Measurements from ENCODE around the gene MAML3.

DNA sequence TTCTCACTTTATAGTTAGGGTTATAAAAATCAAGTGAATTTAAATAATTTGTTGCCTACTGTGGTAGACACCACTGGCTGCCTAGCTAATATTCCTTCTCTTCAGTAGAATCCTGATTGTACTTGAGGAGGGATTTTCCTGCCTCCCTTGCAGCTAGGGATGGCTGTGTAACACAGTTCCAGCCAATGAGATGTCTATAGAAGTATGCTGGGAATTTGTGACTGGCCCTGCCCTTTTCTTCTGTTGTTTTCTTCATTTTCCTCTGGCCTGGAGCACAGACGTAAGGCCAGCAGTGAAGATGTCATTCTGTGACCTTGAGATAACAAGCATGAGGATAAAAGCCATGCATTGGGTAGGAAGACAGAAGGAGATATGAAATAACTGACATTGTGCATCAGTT is 343.3 kb downstream of the MAML3 start:
- TF ChIP-seq CTCF (IDR thresholded peaks at IDR 0.05; ENCODE audit: poor library complexity) (no peak), EZH2 (IDR thresholded peaks at IDR 0.05; ENCODE audit: borderline replicate concordance) (no peak), EZH2phosphoT487 (IDR thresholded peaks at IDR 0.05; ENCODE audit: low read depth, severe bottlenecking, unreplicated experiment) (no peak)

Data from hepatocyte (in vitro differentiated cells).